Neural cell (in vitro differentiated cells): ENCODE data around the gene PLA2G4E. TPM values are rescaled to one million over a fixed set of nuclear protein-coding genes. Genes with fewer than 3 reads are reported as not detected.

Experiments used
- H2AFZ ChIP-seq: fragments of 200-600, 300-800 bp; sonication (generic), shearing (Covaris generic); 2 replicates; pipeline ENCODE4 v1.6.0; 2014; ENCODE audit warnings: low read depth, mild to moderate bottlenecking, antibody characterized with exemption, low read length, moderate library complexity
- H3F3A ChIP-seq: fragments of 200-600 bp; shearing (Covaris generic); 2 replicates; pipeline ENCODE4 v1.6.1; 2016; ENCODE audit warnings: mild to moderate bottlenecking, moderate library complexity, mixed read lengths, antibody characterized with exemption, low read length; ENCODE audit not compliant: insufficient read depth, poor library complexity, severe bottlenecking
- H3K27ac ChIP-seq: fragments of 200-600, 300-800 bp; sonication (generic), shearing (Covaris generic); 2 replicates; pipeline ENCODE4 v1.5.1; 2014; ENCODE audit warnings: mild to moderate bottlenecking, low read length, moderate library complexity
- H3K27me3 ChIP-seq: fragments of 300-800, 200-600 bp; sonication (generic), shearing (Covaris generic); 2 replicates; pipeline ENCODE4 v1.6.0; 2014; ENCODE audit warnings: mild to moderate bottlenecking, low read depth, low read length, moderate library complexity; ENCODE audit not compliant: insufficient read depth
- H3K36me3 ChIP-seq: fragments of 300-800, 200-600 bp; sonication (generic), shearing (Covaris generic); 2 replicates; pipeline ENCODE4 v1.5.1; 2014; ENCODE audit warnings: mild to moderate bottlenecking, antibody characterized with exemption, low read length, moderate library complexity; ENCODE audit not compliant: insufficient read depth
- H3K4me2 ChIP-seq: fragments of 300-800, 200-600 bp; sonication (generic), shearing (Covaris generic); 2 replicates; pipeline ENCODE4 v1.6.0; 2014; ENCODE audit warnings: mild to moderate bottlenecking, low read length
- H3K4me3 ChIP-seq: fragments of 300-800, 200-600 bp; sonication (generic), shearing (Covaris generic); 2 replicates; pipeline ENCODE4 v1.5.1; 2014; ENCODE audit warnings: mild to moderate bottlenecking, low read length, moderate library complexity
- H3K79me2 ChIP-seq: fragments of 200-600 bp; shearing (Covaris generic); replicated peaks from 2 replicates; pipeline ENCODE4 v1.6.0; 2014; ENCODE audit warnings: mild to moderate bottlenecking, low read length, moderate library complexity; ENCODE audit not compliant: insufficient read depth
- H3K9ac ChIP-seq: fragments of 300-800, 200-600 bp; sonication (generic), shearing (Covaris generic); 2 replicates; pipeline ENCODE4 v1.6.1; 2016; ENCODE audit warnings: mild to moderate bottlenecking, low read length, mixed read lengths
- H3K9me2 ChIP-seq: fragments of 200-600 bp; shearing (Covaris generic); 2 replicates; pipeline ENCODE4 v1.6.1; 2016; ENCODE audit warnings: mild to moderate bottlenecking, low read length, mixed read lengths; ENCODE audit not compliant: insufficient read depth
- H3K9me3 ChIP-seq: fragments of 200-600, 300-800 bp; sonication (generic), shearing (Covaris generic); 2 replicates; pipeline ENCODE4 v1.6.1; 2016; ENCODE audit warnings: mild to moderate bottlenecking, mixed run types, low read length, moderate library complexity, mixed read lengths
- H4K20me1 ChIP-seq: fragments of 200-600 bp; shearing (Covaris generic); 2 replicates; pipeline ENCODE4 v1.6.1; 2016; ENCODE audit warnings: mild to moderate bottlenecking, mixed run types; ENCODE audit not compliant: insufficient read depth
- EP300 ChIP-seq: fragments of 450-650 bp; conservative IDR thresholded peaks from 2 replicates; pipeline ENCODE4 v1.6.1; 2014; ENCODE audit warnings: antibody characterized with exemption, mild to moderate bottlenecking, moderate library complexity; ENCODE audit not compliant: poor library complexity, severe bottlenecking
- EZH2 ChIP-seq: fragments of 200-600, 300-800 bp; shearing (Covaris generic), sonication (generic); IDR thresholded peaks from 2 replicates; pipeline ENCODE4 v1.6.1; 2014; ENCODE audit warnings: antibody characterized with exemption, low read length, borderline replicate concordance, mild to moderate bottlenecking; ENCODE audit not compliant: insufficient read depth, poor library complexity, severe bottlenecking
- MXI1 ChIP-seq: fragments of 450-650 bp; conservative IDR thresholded peaks from 2 replicates; pipeline ENCODE4 v1.6.1; 2014; ENCODE audit warnings: antibody characterized with exemption, mild to moderate bottlenecking; ENCODE audit not compliant: poor library complexity, severe bottlenecking
- POLR2AphosphoS5 ChIP-seq: IDR thresholded peaks from 2 replicates; pipeline ENCODE4 v1.6.1; 2012
- RAD21 ChIP-seq: fragments of 450-650 bp; conservative IDR thresholded peaks from 2 replicates; pipeline ENCODE4 v1.6.1; 2014; ENCODE audit warnings: antibody characterized with exemption, mild to moderate bottlenecking, moderate library complexity
- SMC3 ChIP-seq: fragments of 450-650 bp; conservative IDR thresholded peaks from 2 replicates; pipeline ENCODE4 v1.6.1; 2014; ENCODE audit warnings: antibody characterized with exemption, mild to moderate bottlenecking, moderate library complexity; ENCODE audit not compliant: poor library complexity
- TAF1 ChIP-seq: IDR thresholded peaks from 2 replicates; pipeline ENCODE4 v1.6.1; 2012; ENCODE audit warnings: low read depth
- polyA plus RNA-seq: library from polyadenylated mRNA; depleted of rRNA; stranded (reverse); fragments of >200 nt; gene quantifications from 2 replicates; pipeline ENCODE4 v1.2.3, GENCODE V29; 2014
- TF ChIP-seq, protein P1 (sequence below): fragments of 450-650 bp; IDR thresholded peaks from 2 replicates; pipeline ENCODE4 v1.5.1; 2014; ENCODE audit warnings: antibody characterized with exemption, mild to moderate bottlenecking, moderate library complexity; ENCODE audit not compliant: poor library complexity, severe bottlenecking
- TF ChIP-seq, protein P2 (sequence below): IDR thresholded peaks from 2 replicates; pipeline ENCODE4 v1.6.1; 2012; ENCODE audit warnings: borderline replicate concordance

Gene PLA2G4E
- polyA plus RNA-seq, 1 donor from 2014 or later = not detected

DNA sequence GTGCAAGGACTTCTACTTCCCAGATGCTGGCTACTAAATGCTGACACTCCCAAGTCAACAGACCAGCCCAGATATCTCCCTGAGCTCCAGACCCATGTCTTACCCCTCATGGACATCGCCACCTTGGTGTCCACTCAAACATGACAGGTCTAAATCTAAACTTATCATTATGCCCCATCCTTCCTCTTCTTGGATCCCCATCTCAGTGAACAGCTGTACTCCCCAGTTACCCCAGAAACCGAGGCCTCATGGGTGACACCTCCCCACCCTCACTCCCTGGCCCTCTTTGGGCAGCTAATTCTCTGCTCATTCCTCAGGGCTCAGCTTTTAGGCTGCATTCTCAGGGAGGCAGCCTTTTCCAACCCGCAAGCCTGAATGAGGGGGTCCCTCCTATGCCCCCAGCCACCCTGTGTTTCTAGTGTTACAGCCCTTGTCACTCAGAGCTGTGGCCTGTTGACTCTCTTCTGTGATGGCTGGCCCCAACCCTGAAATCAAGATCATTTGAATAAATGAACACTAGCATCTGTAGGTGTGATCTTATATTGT, 53.8 kb downstream of the PLA2G4E start:
- Histone ChIP-seq H3K9me3 (no peaks in the 10 kb centered on the region), H3F3A (no peaks in the 10 kb centered on the region), H4K20me1 (no peaks in the 10 kb centered on the region), H3K4me2 (no peak overlapping the region), H3K79me2 (no peaks in the 10 kb centered on the region), H3K27me3 (peaks cover 12% of the 10 kb centered on the region), H3K9ac (no peak overlapping the region), H2AFZ (no peak overlapping the region), H3K27ac (no peak overlapping the region), H3K4me3 (no peak overlapping the region), H3K36me3 (no peaks in the 10 kb centered on the region), H3K9me2 (no peaks in the 10 kb centered on the region)
- TF ChIP-seq EZH2 (no peak), MXI1 (no peak), POLR2AphosphoS5 (no peak), EP300 (no peak), TAF1 (no peak), RAD21 (no peak), SMC3 (no peak)
- TF ChIP-seq, protein P1, sequence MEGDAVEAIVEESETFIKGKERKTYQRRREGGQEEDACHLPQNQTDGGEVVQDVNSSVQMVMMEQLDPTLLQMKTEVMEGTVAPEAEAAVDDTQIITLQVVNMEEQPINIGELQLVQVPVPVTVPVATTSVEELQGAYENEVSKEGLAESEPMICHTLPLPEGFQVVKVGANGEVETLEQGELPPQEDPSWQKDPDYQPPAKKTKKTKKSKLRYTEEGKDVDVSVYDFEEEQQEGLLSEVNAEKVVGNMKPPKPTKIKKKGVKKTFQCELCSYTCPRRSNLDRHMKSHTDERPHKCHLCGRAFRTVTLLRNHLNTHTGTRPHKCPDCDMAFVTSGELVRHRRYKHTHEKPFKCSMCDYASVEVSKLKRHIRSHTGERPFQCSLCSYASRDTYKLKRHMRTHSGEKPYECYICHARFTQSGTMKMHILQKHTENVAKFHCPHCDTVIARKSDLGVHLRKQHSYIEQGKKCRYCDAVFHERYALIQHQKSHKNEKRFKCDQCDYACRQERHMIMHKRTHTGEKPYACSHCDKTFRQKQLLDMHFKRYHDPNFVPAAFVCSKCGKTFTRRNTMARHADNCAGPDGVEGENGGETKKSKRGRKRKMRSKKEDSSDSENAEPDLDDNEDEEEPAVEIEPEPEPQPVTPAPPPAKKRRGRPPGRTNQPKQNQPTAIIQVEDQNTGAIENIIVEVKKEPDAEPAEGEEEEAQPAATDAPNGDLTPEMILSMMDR = no peak
- TF ChIP-seq, protein P2, sequence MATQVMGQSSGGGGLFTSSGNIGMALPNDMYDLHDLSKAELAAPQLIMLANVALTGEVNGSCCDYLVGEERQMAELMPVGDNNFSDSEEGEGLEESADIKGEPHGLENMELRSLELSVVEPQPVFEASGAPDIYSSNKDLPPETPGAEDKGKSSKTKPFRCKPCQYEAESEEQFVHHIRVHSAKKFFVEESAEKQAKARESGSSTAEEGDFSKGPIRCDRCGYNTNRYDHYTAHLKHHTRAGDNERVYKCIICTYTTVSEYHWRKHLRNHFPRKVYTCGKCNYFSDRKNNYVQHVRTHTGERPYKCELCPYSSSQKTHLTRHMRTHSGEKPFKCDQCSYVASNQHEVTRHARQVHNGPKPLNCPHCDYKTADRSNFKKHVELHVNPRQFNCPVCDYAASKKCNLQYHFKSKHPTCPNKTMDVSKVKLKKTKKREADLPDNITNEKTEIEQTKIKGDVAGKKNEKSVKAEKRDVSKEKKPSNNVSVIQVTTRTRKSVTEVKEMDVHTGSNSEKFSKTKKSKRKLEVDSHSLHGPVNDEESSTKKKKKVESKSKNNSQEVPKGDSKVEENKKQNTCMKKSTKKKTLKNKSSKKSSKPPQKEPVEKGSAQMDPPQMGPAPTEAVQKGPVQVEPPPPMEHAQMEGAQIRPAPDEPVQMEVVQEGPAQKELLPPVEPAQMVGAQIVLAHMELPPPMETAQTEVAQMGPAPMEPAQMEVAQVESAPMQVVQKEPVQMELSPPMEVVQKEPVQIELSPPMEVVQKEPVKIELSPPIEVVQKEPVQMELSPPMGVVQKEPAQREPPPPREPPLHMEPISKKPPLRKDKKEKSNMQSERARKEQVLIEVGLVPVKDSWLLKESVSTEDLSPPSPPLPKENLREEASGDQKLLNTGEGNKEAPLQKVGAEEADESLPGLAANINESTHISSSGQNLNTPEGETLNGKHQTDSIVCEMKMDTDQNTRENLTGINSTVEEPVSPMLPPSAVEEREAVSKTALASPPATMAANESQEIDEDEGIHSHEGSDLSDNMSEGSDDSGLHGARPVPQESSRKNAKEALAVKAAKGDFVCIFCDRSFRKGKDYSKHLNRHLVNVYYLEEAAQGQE = no peak

DNA sequence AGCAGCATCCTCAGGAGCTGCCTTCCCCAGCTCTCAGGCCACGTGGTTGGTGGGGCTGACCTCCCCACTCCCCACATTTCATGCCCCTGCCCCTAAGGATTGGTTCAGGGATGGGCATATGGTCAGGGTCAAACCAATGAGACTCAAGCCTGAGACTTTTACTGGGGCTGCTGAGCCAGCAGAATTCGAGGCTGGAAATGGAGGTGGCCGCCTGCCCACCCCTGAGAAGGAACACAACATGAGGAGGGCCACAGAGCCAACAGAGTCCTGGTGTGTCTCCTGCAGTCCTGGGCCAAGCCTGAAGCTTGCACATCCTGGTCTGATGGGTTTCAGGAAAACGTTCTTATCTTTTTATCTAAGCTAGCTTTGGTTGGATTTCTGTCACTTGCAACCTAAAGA, 54.4 kb downstream of the PLA2G4E start:
- Histone ChIP-seq H3K27me3 (peaks cover 7% of the 10 kb centered on the region), H2AFZ (no peak overlapping the region), H3K36me3 (no peaks in the 10 kb centered on the region), H3K79me2 (no peaks in the 10 kb centered on the region), H3F3A (no peaks in the 10 kb centered on the region), H3K9ac (no peak overlapping the region), H3K27ac (no peak overlapping the region), H3K4me2 (no peak overlapping the region), H3K4me3 (no peak overlapping the region), H3K9me2 (no peaks in the 10 kb centered on the region), H3K9me3 (no peaks in the 10 kb centered on the region), H4K20me1 (no peaks in the 10 kb centered on the region)
- TF ChIP-seq, protein P1 = no peak
- TF ChIP-seq RAD21 (no peak), EP300 (no peak)
- TF ChIP-seq, protein P2 = no peak
